ENCODE data around the gene GRK4. TPM values are rescaled to one million over a fixed set of nuclear protein-coding genes. Genes with fewer than 3 reads are reported as not detected.
"Not testable (repeated sequence)": the region's sequence is repeated elsewhere in the genome, so short reads cannot be mapped to it uniquely, and the experiment has no call there.

The GRK4 gene
- total RNA-seq: 9.0 TPM
- long read RNA-seq, partial matches to known transcripts: 0 of 10 reads
- long read RNA-seq, other reads (novel, unspliced or antisense): 6 of 10 reads

DNA sequence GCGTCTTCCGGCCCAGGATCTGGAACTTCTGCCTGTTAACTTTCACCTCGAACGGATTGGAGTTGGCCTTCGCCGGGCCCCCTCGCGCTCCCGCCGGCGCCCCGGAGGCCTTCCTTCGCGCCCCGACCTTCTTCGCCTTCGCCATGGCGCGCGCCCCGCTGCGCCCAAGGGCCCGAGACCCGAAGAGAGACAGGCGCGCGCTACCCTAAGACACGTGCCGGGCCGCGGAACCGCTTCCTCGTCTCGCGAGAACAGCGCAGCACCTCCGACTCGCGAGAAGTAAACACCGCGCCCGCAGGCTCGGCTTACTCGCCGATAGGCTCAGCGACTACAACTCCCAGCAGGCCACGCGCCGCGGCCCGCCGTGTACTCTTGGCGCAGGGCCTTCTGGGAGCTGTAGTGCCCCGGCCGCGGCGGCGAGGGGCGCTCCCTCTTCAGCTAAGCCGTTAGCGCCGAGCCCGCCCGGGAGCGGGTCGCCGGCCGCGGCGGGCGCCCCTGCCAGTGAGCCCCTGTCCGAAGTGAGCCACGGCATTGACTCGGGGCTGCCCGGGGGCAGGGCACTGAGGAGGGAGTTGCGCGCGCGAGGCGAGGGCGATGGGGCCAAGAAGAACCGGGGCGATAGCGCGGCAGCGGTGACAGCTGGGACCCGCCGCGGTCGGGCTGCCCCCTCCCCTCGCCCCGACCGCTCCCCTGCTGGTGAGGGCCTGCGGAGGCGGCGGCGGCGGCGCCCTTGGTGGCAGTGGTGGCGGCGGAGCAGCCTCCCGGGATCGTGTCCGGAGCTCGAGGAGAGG is at the start of gene GRK4, which contains the start of gene NOP14:
TSS of gene GRK4 (plus strand) at position 397 of the 791 bp plus-strand sequence. CDS start 500 bp downstream, outside the sequence.
TSS of gene NOP14 (minus strand) at position 232 of the 791 bp plus-strand sequence. CDS start at position 145, 87 bp downstream.
- intact Hi-C loops (cut with micrococcal nuclease): no loop called here

DNA sequence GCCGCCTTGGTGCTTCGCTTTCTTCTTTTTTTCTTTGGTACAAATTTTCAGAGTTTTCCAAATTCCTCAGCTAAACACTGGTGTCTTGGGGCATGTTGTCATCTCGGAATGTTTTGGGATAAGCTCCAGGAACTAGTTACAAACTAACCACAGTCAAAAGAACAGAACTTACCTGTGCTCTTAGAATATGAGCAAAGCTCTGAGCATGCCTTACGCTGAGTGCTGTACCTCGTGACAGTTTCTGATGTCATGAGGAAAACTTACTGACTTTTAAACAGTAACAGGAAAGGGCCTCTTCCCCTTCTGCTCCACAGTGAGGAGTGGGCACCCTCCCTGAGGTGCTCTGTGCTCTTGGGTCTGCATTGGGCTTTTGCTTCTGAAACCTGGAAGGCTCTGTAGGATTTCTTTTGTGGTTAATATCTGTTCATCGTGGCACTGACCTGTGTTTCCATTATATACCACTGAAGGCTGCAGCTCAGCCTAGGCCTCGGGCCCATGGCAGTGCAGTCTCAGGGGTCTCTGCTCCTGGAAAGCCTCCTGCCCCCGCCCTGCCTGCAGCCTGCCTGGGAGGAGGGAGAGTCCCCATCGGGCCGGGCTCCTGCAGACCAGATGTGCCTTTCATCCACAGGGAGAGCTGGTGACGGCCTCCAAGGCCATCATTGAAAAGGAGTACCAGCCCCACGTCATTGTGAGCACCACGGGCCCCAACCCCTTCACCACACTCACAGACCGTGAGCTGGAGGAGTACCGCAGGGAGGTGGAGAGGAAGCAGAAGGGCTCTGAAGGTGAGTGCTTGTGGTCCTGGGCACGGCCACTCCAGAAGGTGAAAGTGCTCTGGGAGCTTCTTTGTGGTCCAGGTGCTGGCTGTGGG is 48.9 kb upstream of the GRK4 start:
- H3K4me1 ChIP-seq: peaks cover 23% of the 10 kb centered on the region
- intact Hi-C loops (cut with micrococcal nuclease): no loop called here
- TF ChIP-seq, protein P1, sequence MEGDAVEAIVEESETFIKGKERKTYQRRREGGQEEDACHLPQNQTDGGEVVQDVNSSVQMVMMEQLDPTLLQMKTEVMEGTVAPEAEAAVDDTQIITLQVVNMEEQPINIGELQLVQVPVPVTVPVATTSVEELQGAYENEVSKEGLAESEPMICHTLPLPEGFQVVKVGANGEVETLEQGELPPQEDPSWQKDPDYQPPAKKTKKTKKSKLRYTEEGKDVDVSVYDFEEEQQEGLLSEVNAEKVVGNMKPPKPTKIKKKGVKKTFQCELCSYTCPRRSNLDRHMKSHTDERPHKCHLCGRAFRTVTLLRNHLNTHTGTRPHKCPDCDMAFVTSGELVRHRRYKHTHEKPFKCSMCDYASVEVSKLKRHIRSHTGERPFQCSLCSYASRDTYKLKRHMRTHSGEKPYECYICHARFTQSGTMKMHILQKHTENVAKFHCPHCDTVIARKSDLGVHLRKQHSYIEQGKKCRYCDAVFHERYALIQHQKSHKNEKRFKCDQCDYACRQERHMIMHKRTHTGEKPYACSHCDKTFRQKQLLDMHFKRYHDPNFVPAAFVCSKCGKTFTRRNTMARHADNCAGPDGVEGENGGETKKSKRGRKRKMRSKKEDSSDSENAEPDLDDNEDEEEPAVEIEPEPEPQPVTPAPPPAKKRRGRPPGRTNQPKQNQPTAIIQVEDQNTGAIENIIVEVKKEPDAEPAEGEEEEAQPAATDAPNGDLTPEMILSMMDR (IDR thresholded peaks at IDR 0.05; ENCODE audit: borderline replicate concordance): no peak
- H3K27me3 ChIP-seq (ENCODE audit: low read depth): no peaks in the 10 kb centered on the region
- peaks cover 5% of the 10 kb centered on the region for H3K9me3 ChIP-seq (replicated peaks)
- no peak for DNase-seq
- no peak overlapping the region for H3K27ac ChIP-seq (replicated peaks)
- H3K36me3 ChIP-seq: peaks cover 82% of the 10 kb centered on the region
- H3K4me3 ChIP-seq: no peak overlapping the region

More for the DNA sequence above, at the start of gene GRK4, which contains the start of gene NOP14:
- TF ChIP-seq, protein P1 (IDR thresholded peaks at IDR 0.05; ENCODE audit: borderline replicate concordance): peak; percentile 47
- DNase-seq: peak; percentile 98
- H3K36me3 ChIP-seq: peaks cover 3% of the 10 kb centered on the region
- no peaks in the 10 kb centered on the region for H3K27me3 ChIP-seq (ENCODE audit: low read depth)
- H3K4me3 ChIP-seq: peak within 1 kb of the TSS; percentile 98
- peak within 1 kb of the TSS; percentile 92 for H3K27ac ChIP-seq (replicated peaks)
- H3K4me1 ChIP-seq: peaks cover 56% of the 10 kb centered on the region
- no peaks in the 10 kb centered on the region for H3K9me3 ChIP-seq (replicated peaks)

DNA sequence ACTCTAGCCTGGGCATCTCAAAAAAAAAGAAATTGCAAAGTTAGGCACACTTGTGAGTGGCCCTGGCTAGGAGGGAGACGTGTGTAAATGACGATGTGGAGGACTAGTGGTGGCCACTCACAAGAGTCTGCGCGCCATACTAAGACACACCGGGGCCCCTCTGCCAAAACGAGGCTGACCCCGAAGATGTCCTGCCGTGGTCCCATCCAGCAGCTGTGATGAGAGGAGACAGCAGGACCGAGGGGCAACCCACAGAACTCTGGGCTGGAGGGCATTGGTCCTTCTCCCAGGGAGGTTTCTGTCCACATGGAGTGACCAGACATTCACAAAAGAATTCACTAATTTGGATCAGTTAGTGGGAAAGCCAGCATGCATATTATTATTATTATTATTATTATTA is 47.6 kb upstream of the GRK4 start:
- DNase-seq: no peak
- TF ChIP-seq, protein P1 (IDR thresholded peaks at IDR 0.05; ENCODE audit: borderline replicate concordance): no peak
- intact Hi-C loops (cut with micrococcal nuclease): no loop called here
- Histone ChIP-seq H3K9me3 (replicated peaks) (peaks cover 11% of the 10 kb centered on the region), H3K4me3 (no peak overlapping the region), H3K36me3 (peaks cover 83% of the 10 kb centered on the region), H3K4me1 (peaks cover 12% of the 10 kb centered on the region), H3K27me3 (ENCODE audit: low read depth) (no peaks in the 10 kb centered on the region), H3K27ac (replicated peaks) (no peak overlapping the region)

DNA sequence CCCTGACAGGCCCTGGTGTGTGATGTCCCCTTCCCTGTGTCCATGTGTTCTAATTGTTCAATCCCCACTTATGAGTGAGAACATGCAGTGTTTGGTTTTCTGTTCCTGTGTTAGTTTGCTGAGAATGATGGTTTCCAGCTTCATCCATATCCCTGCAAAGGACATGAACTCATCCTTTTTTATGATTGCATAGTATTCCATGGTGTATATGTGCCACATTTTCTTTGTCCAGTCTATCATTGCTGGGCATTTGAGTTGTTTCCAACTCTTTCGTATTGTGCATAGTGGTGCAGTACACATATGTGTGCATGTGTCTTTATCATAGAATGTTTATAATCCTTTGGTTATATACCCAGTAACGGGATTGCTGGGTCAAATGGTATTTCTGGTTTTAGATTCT is 46.7 kb upstream of the GRK4 start:
- intact Hi-C loops (cut with micrococcal nuclease); H3K27ac ChIP-seq (replicated peaks); DNase-seq; H3K27me3 ChIP-seq (ENCODE audit: low read depth); H3K4me3 ChIP-seq: not testable (repeated sequence)
- Histone ChIP-seq H3K36me3 (peaks cover 82% of the 10 kb centered on the region), H3K4me1 (peaks cover 12% of the 10 kb centered on the region), H3K9me3 (replicated peaks) (peaks cover 11% of the 10 kb centered on the region)

DNA sequence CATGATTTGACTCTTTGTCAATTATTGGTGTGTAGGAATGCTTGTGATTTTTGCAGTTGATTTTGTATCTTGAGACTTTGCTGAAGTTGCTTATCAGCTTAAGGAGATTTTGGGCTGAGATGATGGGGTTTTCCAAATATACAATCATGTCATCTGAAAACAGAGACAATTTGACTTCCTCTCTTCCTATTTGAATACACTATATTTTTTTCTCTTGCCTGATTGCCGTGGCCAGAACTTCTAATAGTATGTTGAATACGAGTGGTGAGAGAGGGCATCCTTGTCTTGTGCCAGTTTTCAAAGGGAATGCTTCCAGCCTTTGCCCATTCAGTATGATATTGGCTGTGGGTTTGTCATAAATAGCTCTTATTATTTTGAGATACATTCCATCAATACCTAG is 45.1 kb upstream of the GRK4 start:
- Histone ChIP-seq H3K36me3 (peaks cover 82% of the 10 kb centered on the region), H3K9me3 (replicated peaks) (peaks cover 11% of the 10 kb centered on the region), H3K4me1 (peaks cover 16% of the 10 kb centered on the region)
- H3K27me3 ChIP-seq (ENCODE audit: low read depth); H3K27ac ChIP-seq (replicated peaks); DNase-seq; intact Hi-C loops (cut with micrococcal nuclease); H3K4me3 ChIP-seq: not testable (repeated sequence)

DNA sequence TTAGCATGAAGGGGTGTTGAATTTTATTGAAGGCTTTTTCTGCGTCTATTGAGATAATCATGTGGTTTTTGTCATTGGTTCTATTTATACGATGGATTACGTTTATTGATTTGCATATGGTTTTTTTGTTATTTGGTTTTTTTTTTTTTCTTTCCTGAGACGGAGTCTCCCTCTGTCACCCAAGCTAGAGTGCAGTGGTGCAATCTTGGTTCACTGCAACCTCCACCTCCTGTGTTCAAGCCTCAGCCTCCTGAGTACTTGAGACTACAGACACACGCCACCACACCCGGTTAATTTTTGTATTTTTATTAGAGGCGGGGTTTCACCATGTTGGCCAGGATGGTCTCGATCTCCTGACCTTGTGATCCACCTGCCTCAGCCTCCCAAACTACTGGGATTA is 44.7 kb upstream of the GRK4 start:
- DNase-seq; intact Hi-C loops (cut with micrococcal nuclease); H3K4me3 ChIP-seq; H3K27ac ChIP-seq (replicated peaks); H3K27me3 ChIP-seq (ENCODE audit: low read depth): not testable (repeated sequence)
- peaks cover 17% of the 10 kb centered on the region for H3K4me1 ChIP-seq
- H3K36me3 ChIP-seq: peaks cover 82% of the 10 kb centered on the region
- peaks cover 11% of the 10 kb centered on the region for H3K9me3 ChIP-seq (replicated peaks)

DNA sequence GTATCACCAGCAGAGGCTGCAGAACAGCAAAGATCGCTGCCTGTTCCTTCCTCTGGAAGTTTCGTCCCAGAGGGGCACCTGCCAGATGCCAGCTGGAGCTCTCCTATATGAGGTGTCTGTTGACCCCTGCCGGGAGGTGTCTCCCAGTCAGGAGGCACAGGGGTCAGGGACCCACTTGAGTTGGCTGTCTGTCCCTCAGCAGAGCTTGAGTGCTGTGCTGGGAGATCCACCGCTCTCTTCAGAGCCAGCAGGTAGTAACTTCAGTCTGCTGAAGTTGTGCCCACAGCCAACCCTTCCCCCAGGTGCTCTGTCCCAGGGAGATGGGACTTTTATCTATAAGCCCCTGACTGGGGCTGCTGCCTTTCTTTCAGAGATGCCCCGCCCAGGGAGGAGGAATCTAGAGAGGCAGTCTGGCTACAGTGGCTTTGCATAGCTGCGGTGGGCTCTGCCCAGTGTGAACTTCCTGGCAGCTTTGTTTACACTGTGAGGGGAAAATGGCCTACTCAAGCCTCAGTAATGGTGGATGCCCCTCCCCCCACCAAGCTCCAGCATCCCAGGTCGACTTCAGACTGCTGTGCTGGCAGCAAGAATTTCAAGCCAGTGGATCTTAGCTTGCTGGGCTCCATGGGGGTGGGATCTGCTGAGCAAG is 40.8 kb upstream of the GRK4 start:
- Histone ChIP-seq H3K27ac (replicated peaks) (peak overlapping the region; percentile 3), H3K4me1 (peaks cover 20% of the 10 kb centered on the region), H3K36me3 (peaks cover 86% of the 10 kb centered on the region)
- intact Hi-C loops (cut with micrococcal nuclease); H3K9me3 ChIP-seq (replicated peaks); DNase-seq; H3K27me3 ChIP-seq (ENCODE audit: low read depth); H3K4me3 ChIP-seq: not testable (repeated sequence)
